Measurements from ENCODE around the gene PTGER3.

Gene PTGER3

GRCh38 chr1:71023515-71023914 lies 24.1 kb downstream of the PTGER3 start:
- H3K4me3 ChIP-seq (ENCODE audit: low read depth, low read length), result no peak overlapping the region
- DNase-seq (ENCODE audit: low read depth), result no peak
- no peak for TF ChIP-seq CTCF (IDR thresholded peaks at IDR 0.05; ENCODE audit: low read depth, low read length, missing control alignments)
- in situ Hi-C loops (cut with HindIII; ENCODE audit: low sequenced_read_pairs), result no loop called here

GRCh38 chr1:71019233-71019969 lies 28.2 kb downstream of the PTGER3 start:
- no peak for DNase-seq (ENCODE audit: low read depth)
- no peak for TF ChIP-seq CTCF (IDR thresholded peaks at IDR 0.05; ENCODE audit: low read depth, low read length, missing control alignments)
- no peak overlapping the region for H3K4me3 ChIP-seq (ENCODE audit: low read depth, low read length)
- in situ Hi-C loops (cut with HindIII; ENCODE audit: low sequenced_read_pairs), result no loop called here

GRCh38 chr1:71018791-71019190 lies 28.8 kb downstream of the PTGER3 start:
- no peak for TF ChIP-seq CTCF (IDR thresholded peaks at IDR 0.05; ENCODE audit: low read depth, low read length, missing control alignments)
- no peak for DNase-seq (ENCODE audit: low read depth)
- H3K4me3 ChIP-seq (ENCODE audit: low read depth, low read length), result no peak overlapping the region
- in situ Hi-C loops (cut with HindIII; ENCODE audit: low sequenced_read_pairs), result no loop called here

- TF ChIP-seq CTCF (IDR thresholded peaks at IDR 0.05; ENCODE audit: low read depth, low read length, missing control alignments), result no peak
- no peak overlapping the region for H3K4me3 ChIP-seq (ENCODE audit: low read depth, low read length)
- in situ Hi-C loops (cut with HindIII; ENCODE audit: low sequenced_read_pairs), result no loop called here
- no peak for DNase-seq (ENCODE audit: low read depth)
Measured at GRCh38 chr1:71015745-71016144, 31.9 kb downstream of the PTGER3 start.

GRCh38 chr1:71014178-71014579 lies 33.4 kb downstream of the PTGER3 start:
- TF ChIP-seq CTCF (IDR thresholded peaks at IDR 0.05; ENCODE audit: low read depth, low read length, missing control alignments), result no peak
- in situ Hi-C loops (cut with HindIII; ENCODE audit: low sequenced_read_pairs), result no loop called here
- no peak overlapping the region for H3K4me3 ChIP-seq (ENCODE audit: low read depth, low read length)
- no peak for DNase-seq (ENCODE audit: low read depth)

- no peak for TF ChIP-seq CTCF (IDR thresholded peaks at IDR 0.05; ENCODE audit: low read depth, low read length, missing control alignments)
- no peak overlapping the region for H3K4me3 ChIP-seq (ENCODE audit: low read depth, low read length)
- no peak for DNase-seq (ENCODE audit: low read depth)
- in situ Hi-C loops (cut with HindIII; ENCODE audit: low sequenced_read_pairs), result no loop called here
Measured at GRCh38 chr1:71002709-71003475, 44.7 kb downstream of the PTGER3 start.

Data from astrocyte of the cerebellum (primary cell).